SK-N-SH treated with all-trans-retinoic acid at 6 μM for 48 hours (cell line): ENCODE measurements around the gene PMM1.

Experiments
- ATAC-seq: fragments of 200-7000 bp; cut with Tn5 transposase; 3 replicates; pipeline ENCODE4 v1.9.1; 2020; ENCODE audit warnings: mild to moderate bottlenecking, moderate library complexity
- ARNTL ChIP-seq: fragments of 450-650 bp; formaldehyde crosslinking; IDR thresholded peaks from 2 replicates; pipeline ENCODE4 v1.5.0; 2020; ENCODE audit warnings: low read depth, mild to moderate bottlenecking, moderate library complexity, borderline replicate concordance
- BACH2 ChIP-seq: fragments of 250-450 bp; sonication (Bioruptor Pico); IDR thresholded peaks from 2 replicates; pipeline ENCODE4 v1.9.0; 2021; ENCODE audit warnings: mild to moderate bottlenecking, borderline replicate concordance
- ESRRG ChIP-seq: fragments of 250-450 bp; sonication (Bioruptor Pico); IDR thresholded peaks from 2 replicates; pipeline ENCODE4 v1.6.1; 2021; ENCODE audit warnings: mild to moderate bottlenecking
- GLIS3 ChIP-seq: fragments of 250-450 bp; sonication (Bioruptor Pico); IDR thresholded peaks from 2 replicates; pipeline ENCODE4 v1.5.0; 2020; ENCODE audit warnings: mild to moderate bottlenecking, moderate library complexity
- ISL1 ChIP-seq: fragments of 250-450 bp; sonication (Bioruptor Pico); IDR thresholded peaks from 2 replicates; pipeline ENCODE4 v2.1.2; 2022; ENCODE audit warnings: mild to moderate bottlenecking, moderate library complexity
- PPARA ChIP-seq: fragments of 250-450 bp; sonication (Bioruptor Pico); IDR thresholded peaks from 2 replicates; pipeline ENCODE4 v1.5.0; 2020; ENCODE audit warnings: mild to moderate bottlenecking, borderline replicate concordance
- TCF4 ChIP-seq: fragments of 250-450 bp; sonication (Bioruptor Pico); IDR thresholded peaks from 2 replicates; pipeline ENCODE4 v1.8.0; 2021; ENCODE audit warnings: mild to moderate bottlenecking, moderate library complexity, borderline replicate concordance
- ZC3H10 ChIP-seq: fragments of 250-450 bp; sonication (Bioruptor Pico); IDR thresholded peaks from 2 replicates; pipeline ENCODE4 v1.5.1; 2021; ENCODE audit warnings: mild to moderate bottlenecking, moderate library complexity
- ZFP3 ChIP-seq: fragments of 250-450 bp; sonication (Bioruptor Pico); IDR thresholded peaks from 2 replicates; pipeline ENCODE4 v1.5.0; 2020; ENCODE audit warnings: mild to moderate bottlenecking, moderate library complexity
- ZNF565 ChIP-seq: fragments of 450-650 bp; formaldehyde crosslinking; conservative IDR thresholded peaks from 2 replicates; pipeline ENCODE4 v1.5.0; 2020; ENCODE audit warnings: low read depth, mild to moderate bottlenecking, moderate library complexity
- ZNF70 ChIP-seq: fragments of 450-650 bp; formaldehyde crosslinking; IDR thresholded peaks from 2 replicates; pipeline ENCODE4 v1.5.0; 2020; ENCODE audit warnings: mild to moderate bottlenecking, moderate library complexity
- ZNF8 ChIP-seq: fragments of 450-650 bp; formaldehyde crosslinking; IDR thresholded peaks from 2 replicates; pipeline ENCODE4 v1.5.0; 2020; ENCODE audit warnings: mild to moderate bottlenecking, moderate library complexity
- TF ChIP-seq, protein P1 (sequence below): fragments of 250-450 bp; sonication (Bioruptor Pico); IDR thresholded peaks from 2 replicates; pipeline ENCODE4 v1.5.1; 2021; ENCODE audit warnings: mild to moderate bottlenecking, moderate library complexity
- TF ChIP-seq, protein P2 (sequence below): fragments of 250-450 bp; sonication (Bioruptor Pico); IDR thresholded peaks from 2 replicates; pipeline ENCODE4 v1.5.1; 2020; ENCODE audit warnings: low read depth, mild to moderate bottlenecking, moderate library complexity
- TF ChIP-seq, protein P3 (sequence below): fragments of 250-450 bp; sonication (Bioruptor Pico); IDR thresholded peaks from 2 replicates; pipeline ENCODE4 v1.5.0; 2020; ENCODE audit warnings: mild to moderate bottlenecking, moderate library complexity
- TF ChIP-seq, protein P4 (sequence below): fragments of 250-450 bp; sonication (Bioruptor Pico); IDR thresholded peaks from 2 replicates; pipeline ENCODE4 v1.8.0; 2021; ENCODE audit warnings: low read depth, mild to moderate bottlenecking, moderate library complexity, borderline replicate concordance
- TF ChIP-seq, protein P5 (sequence below): fragments of 250-450 bp; sonication (Bioruptor Pico); IDR thresholded peaks from 2 replicates; pipeline ENCODE4 v1.8.0; 2020; ENCODE audit warnings: mild to moderate bottlenecking, moderate library complexity, borderline replicate concordance

Gene PMM1

DNA sequence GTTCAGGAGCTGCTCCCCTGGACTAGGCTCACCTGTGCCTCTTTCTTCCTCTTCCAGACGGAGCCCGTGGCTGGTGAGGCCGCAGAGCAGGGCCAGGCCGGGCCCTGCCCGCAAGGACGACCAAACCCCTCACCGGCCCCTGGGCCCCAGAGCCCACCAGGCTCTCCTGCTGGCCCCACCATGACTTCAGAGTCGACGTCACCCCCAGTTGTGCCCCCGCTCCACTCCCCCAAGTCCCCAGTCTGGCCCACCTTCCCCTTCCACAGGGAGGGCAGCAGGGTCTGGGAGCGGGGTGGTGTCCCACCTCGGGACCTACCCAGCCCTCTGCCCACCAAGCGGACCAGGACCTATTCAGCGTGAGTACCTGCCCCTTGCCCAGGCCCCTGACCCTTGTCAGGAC, 17.9 kb downstream of the PMM1 start (continued):
- TF ChIP-seq ESRRG (CRISPR knock-in tag) (no peak), BACH2 (CRISPR knock-in tag) (no peak), ARNTL (CRISPR knock-in tag) (no peak), ZNF8 (CRISPR knock-in tag) (no peak)
- TF ChIP-seq, protein P1, sequence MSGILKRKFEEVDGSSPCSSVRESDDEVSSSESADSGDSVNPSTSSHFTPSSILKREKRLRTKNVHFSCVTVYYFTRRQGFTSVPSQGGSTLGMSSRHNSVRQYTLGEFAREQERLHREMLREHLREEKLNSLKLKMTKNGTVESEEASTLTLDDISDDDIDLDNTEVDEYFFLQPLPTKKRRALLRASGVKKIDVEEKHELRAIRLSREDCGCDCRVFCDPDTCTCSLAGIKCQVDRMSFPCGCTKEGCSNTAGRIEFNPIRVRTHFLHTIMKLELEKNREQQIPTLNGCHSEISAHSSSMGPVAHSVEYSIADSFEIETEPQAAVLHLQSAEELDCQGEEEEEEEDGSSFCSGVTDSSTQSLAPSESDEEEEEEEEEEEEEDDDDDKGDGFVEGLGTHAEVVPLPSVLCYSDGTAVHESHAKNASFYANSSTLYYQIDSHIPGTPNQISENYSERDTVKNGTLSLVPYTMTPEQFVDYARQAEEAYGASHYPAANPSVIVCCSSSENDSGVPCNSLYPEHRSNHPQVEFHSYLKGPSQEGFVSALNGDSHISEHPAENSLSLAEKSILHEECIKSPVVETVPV (CRISPR knock-in tag), result no peak
- TF ChIP-seq, protein P2, sequence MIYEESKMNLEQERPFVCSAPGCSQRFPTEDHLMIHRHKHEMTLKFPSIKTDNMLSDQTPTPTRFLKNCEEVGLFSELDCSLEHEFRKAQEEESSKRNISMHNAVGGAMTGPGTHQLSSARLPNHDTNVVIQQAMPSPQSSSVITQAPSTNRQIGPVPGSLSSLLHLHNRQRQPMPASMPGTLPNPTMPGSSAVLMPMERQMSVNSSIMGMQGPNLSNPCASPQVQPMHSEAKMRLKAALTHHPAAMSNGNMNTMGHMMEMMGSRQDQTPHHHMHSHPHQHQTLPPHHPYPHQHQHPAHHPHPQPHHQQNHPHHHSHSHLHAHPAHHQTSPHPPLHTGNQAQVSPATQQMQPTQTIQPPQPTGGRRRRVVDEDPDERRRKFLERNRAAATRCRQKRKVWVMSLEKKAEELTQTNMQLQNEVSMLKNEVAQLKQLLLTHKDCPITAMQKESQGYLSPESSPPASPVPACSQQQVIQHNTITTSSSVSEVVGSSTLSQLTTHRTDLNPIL (CRISPR knock-in tag), result no peak

DNA sequence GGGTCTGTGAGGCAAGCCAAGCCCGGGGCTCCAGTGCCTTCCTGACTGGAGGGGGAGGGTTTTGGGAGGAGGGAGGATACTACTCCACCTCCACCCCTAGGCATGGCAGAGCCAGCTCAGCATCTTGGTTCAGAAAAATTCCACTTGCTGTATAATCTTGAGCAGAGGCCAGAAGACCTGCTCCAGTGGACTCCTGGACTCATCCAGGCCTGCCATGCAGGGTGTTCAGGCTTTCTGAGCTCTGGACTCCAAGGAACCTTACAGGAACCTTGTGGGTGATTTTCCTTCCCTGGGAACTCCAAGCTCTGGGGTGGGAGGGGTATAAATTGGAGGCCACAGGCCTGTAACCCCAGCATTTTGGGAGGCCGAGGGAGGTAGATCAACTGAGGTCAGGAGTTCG, 19.4 kb downstream of the PMM1 start:
- TF ChIP-seq GLIS3 (CRISPR knock-in tag) (no peak), ZNF8 (CRISPR knock-in tag) (no peak), ISL1 (CRISPR knock-in tag) (no peak), ESRRG (CRISPR knock-in tag) (no peak), ZC3H10 (CRISPR knock-in tag) (no peak), TCF4 (CRISPR knock-in tag) (no peak), PPARA (CRISPR knock-in tag) (no peak), ZFP3 (no peak), ARNTL (CRISPR knock-in tag) (no peak), ZNF565 (CRISPR knock-in tag) (no peak), BACH2 (CRISPR knock-in tag) (no peak), ZNF70 (CRISPR knock-in tag) (no peak)
- TF ChIP-seq, protein P3, sequence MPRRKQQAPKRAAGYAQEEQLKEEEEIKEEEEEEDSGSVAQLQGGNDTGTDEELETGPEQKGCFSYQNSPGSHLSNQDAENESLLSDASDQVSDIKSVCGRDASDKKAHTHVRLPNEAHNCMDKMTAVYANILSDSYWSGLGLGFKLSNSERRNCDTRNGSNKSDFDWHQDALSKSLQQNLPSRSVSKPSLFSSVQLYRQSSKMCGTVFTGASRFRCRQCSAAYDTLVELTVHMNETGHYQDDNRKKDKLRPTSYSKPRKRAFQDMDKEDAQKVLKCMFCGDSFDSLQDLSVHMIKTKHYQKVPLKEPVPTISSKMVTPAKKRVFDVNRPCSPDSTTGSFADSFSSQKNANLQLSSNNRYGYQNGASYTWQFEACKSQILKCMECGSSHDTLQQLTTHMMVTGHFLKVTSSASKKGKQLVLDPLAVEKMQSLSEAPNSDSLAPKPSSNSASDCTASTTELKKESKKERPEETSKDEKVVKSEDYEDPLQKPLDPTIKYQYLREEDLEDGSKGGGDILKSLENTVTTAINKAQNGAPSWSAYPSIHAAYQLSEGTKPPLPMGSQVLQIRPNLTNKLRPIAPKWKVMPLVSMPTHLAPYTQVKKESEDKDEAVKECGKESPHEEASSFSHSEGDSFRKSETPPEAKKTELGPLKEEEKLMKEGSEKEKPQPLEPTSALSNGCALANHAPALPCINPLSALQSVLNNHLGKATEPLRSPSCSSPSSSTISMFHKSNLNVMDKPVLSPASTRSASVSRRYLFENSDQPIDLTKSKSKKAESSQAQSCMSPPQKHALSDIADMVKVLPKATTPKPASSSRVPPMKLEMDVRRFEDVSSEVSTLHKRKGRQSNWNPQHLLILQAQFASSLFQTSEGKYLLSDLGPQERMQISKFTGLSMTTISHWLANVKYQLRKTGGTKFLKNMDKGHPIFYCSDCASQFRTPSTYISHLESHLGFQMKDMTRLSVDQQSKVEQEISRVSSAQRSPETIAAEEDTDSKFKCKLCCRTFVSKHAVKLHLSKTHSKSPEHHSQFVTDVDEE (CRISPR knock-in tag), result no peak
- TF ChIP-seq, protein P2 (CRISPR knock-in tag), result no peak
- TF ChIP-seq, protein P4, sequence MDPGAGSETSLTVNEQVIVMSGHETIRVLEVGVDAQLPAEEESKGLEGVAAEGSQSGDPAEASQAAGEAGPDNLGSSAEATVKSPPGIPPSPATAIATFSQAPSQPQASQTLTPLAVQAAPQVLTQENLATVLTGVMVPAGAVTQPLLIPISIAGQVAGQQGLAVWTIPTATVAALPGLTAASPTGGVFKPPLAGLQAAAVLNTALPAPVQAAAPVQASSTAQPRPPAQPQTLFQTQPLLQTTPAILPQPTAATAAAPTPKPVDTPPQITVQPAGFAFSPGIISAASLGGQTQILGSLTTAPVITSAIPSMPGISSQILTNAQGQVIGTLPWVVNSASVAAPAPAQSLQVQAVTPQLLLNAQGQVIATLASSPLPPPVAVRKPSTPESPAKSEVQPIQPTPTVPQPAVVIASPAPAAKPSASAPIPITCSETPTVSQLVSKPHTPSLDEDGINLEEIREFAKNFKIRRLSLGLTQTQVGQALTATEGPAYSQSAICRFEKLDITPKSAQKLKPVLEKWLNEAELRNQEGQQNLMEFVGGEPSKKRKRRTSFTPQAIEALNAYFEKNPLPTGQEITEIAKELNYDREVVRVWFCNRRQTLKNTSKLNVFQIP (CRISPR knock-in tag), result no peak
- TF ChIP-seq, protein P5, sequence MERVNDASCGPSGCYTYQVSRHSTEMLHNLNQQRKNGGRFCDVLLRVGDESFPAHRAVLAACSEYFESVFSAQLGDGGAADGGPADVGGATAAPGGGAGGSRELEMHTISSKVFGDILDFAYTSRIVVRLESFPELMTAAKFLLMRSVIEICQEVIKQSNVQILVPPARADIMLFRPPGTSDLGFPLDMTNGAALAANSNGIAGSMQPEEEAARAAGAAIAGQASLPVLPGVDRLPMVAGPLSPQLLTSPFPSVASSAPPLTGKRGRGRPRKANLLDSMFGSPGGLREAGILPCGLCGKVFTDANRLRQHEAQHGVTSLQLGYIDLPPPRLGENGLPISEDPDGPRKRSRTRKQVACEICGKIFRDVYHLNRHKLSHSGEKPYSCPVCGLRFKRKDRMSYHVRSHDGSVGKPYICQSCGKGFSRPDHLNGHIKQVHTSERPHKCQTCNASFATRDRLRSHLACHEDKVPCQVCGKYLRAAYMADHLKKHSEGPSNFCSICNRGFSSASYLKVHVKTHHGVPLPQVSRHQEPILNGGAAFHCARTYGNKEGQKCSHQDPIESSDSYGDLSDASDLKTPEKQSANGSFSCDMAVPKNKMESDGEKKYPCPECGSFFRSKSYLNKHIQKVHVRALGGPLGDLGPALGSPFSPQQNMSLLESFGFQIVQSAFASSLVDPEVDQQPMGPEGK (CRISPR knock-in tag), result no peak
- TF ChIP-seq, protein P1 (CRISPR knock-in tag), result no peak
- no peak for ATAC-seq
